Gastrocnemius medialis (tissue), 4 donors: ENCODE data around the gene SYNDIG1L. TPM values are rescaled to one million over a fixed set of nuclear protein-coding genes. Genes with fewer than 3 reads are reported as not detected.
"Not testable (repeated sequence)": the region's sequence is repeated elsewhere in the genome, so short reads cannot be mapped to it uniquely, and the experiment has no call there.

Source experiments
- ATAC-seq, 2 donors: fragments of 150-250 bp; one replicate each; pipeline ENCODE4 v1.9.1; 2016
- DNase-seq, 2 donors: peaks; one replicate each; pipeline ENCODE4 v3.0.0-alpha.2; 2019
- H3K27ac ChIP-seq, 4 donors: fragments of 200-600 bp; sonication (generic); 1 replicate in 1 of 4; 2 replicates in 3 of 4; pipeline ENCODE4 v1.5.1; 2016 to 2018; ENCODE audit warnings: mild to moderate bottlenecking in 2 of 4, moderate library complexity in 1 of 4
- H3K27me3 ChIP-seq, 3 donors: fragments of 200-600 bp; sonication (generic) in 2 of 3; 1 replicate in 1 of 3; 2 replicates in 2 of 3; pipeline versions ENCODE4 v1.5.1 to v1.6.0; 2016 to 2019; ENCODE audit warnings: mild to moderate bottlenecking in 1 of 3, moderate library complexity in 1 of 3
- H3K36me3 ChIP-seq, 2 donors: fragments of 200-600 bp; sonication (generic) in 1 of 2; one replicate each; pipeline ENCODE4 v1.5.1; 2017 to 2018
- H3K4me1 ChIP-seq, 2 donors: fragments of 200-600 bp; sonication (generic) in 1 of 2; one replicate each; pipeline ENCODE4 v1.5.1; 2016 to 2017; ENCODE audit warnings: mild to moderate bottlenecking in 2 of 2
- H3K4me3 ChIP-seq, 4 donors: fragments of 200-600 bp; sonication (generic) in 3 of 4; 1 replicate in 1 of 4; 2 replicates in 3 of 4; pipeline ENCODE4 v1.5.1; 2016 to 2019; ENCODE audit warnings: mild to moderate bottlenecking in 2 of 4
- H3K9me3 ChIP-seq, 3 donors: fragments of 200-600 bp; sonication (generic) in 2 of 3; 1 replicate in 1 of 3; 2 replicates in 2 of 3; pipeline ENCODE4 v1.5.1; 2016 to 2019
- CTCF ChIP-seq, 5 experiments: fragments of 450-650 bp in 3 of 5; fragments of 200-600 bp in 2 of 5; sonication (generic) in 2 of 5; IDR thresholded peaks in 4 of 5; conservative IDR thresholded peaks in 1 of 5; 1 replicate in 4 of 5; 2 replicates in 1 of 5; pipeline ENCODE4 v1.5.1; 2016 to 2019; ENCODE audit warnings: antibody characterized with exemption in 5 of 5, mild to moderate bottlenecking in 3 of 5, moderate library complexity in 3 of 5
- POLR2A ChIP-seq, 2 donors: fragments of 450-650 bp; IDR thresholded peaks; one replicate each; pipeline ENCODE4 v1.6.1; 2017; ENCODE audit warnings: antibody characterized with exemption in 2 of 2, mild to moderate bottlenecking in 2 of 2, moderate library complexity in 2 of 2
- in situ Hi-C, 4 donors: fragments of 200-750 bp; cut with MboI; loops; one replicate each; pipeline versions ENCODE4 v1.15.0 to v1.8.0; 2017; ENCODE audit warnings: low sequenced_read_pairs in 4 of 4
- intact Hi-C: fragments of 100-400 bp; cut with DNase I; formaldehyde crosslinking; loops from one replicate; pipeline ENCODE4 v1.15.1; 2023; ENCODE audit warnings: low total_unique reads
- total RNA-seq, 4 donors: library from RNA; depleted of rRNA; stranded (reverse); fragments of >200 nt; gene quantifications; one replicate each; pipeline versions ENCODE4 v1.1.0 to v1.2.3, GENCODE V29; 2016

The SYNDIG1L gene
- total RNA-seq, 4 donors from 2014 or later = not detected

- no peak for TF ChIP-seq CTCF (IDR thresholded peaks at IDR 0.05 in 4 of 5, conservative IDR thresholded peaks at IDR 0.05 in 1 of 5)
- no peak for TF ChIP-seq POLR2A (IDR thresholded peaks at IDR 0.05)
- ATAC-seq = no peak
- DNase-seq = no peak
- Histone ChIP-seq H3K27me3 (no peaks in the 10 kb centered on the region), H3K4me1 (no peaks in the 10 kb centered on the region), H3K36me3 (no peaks in the 10 kb centered on the region), H3K9me3 (no peaks in the 10 kb centered on the region), H3K4me3 (no peak overlapping the region), H3K27ac (no peak overlapping the region)
- in situ Hi-C loops (no loop called here), intact Hi-C loops (no loop called here)
Observed at GRCh38 chr14:74456684-74457564, 30.9 kb upstream of the SYNDIG1L start.

- intact Hi-C loops, H3K9me3 ChIP-seq, in situ Hi-C loops, ATAC-seq, H3K4me1 ChIP-seq, H3K4me3 ChIP-seq, DNase-seq, H3K27ac ChIP-seq, H3K27me3 ChIP-seq, H3K36me3 ChIP-seq: not testable (repeated sequence)
Observed at GRCh38 chr14:74454397-74454796, 28.4 kb upstream of the SYNDIG1L start.

GRCh38 chr14:74444866-74445265, 18.9 kb upstream of the SYNDIG1L start:
- no peaks in the 10 kb centered on the region for H3K9me3 ChIP-seq
- H3K27ac ChIP-seq = no peak overlapping the region
- H3K27me3 ChIP-seq = no peaks in the 10 kb centered on the region
- no peak overlapping the region for H3K4me3 ChIP-seq
- DNase-seq (no peak), ATAC-seq (no peak)
- intact Hi-C loops (no loop called here), in situ Hi-C loops (no loop called here)
- no peak for TF ChIP-seq POLR2A (IDR thresholded peaks at IDR 0.05)
- no peak for TF ChIP-seq CTCF (IDR thresholded peaks at IDR 0.05 in 4 of 5, conservative IDR thresholded peaks at IDR 0.05 in 1 of 5)
- H3K4me1 ChIP-seq = no peaks in the 10 kb centered on the region
- H3K36me3 ChIP-seq = no peaks in the 10 kb centered on the region

GRCh38 chr14:74442757-74443156, 16.7 kb upstream of the SYNDIG1L start:
- TF ChIP-seq CTCF (IDR thresholded peaks at IDR 0.05 in 4 of 5, conservative IDR thresholded peaks at IDR 0.05 in 1 of 5) (no peak), POLR2A (IDR thresholded peaks at IDR 0.05) (no peak)
- Histone ChIP-seq H3K27ac (no peak overlapping the region), H3K9me3 (no peaks in the 10 kb centered on the region), H3K4me1 (no peaks in the 10 kb centered on the region), H3K36me3 (no peaks in the 10 kb centered on the region), H3K27me3 (no peaks in the 10 kb centered on the region), H3K4me3 (no peak overlapping the region)
- intact Hi-C loops (no loop called here), in situ Hi-C loops (no loop called here)
- no peak for DNase-seq
- no peak for ATAC-seq

- Histone ChIP-seq H3K36me3 (no peaks in the 10 kb centered on the region), H3K9me3 (no peaks in the 10 kb centered on the region), H3K27me3 (no peaks in the 10 kb centered on the region), H3K4me3 (no peak overlapping the region), H3K27ac (no peak overlapping the region), H3K4me1 (no peaks in the 10 kb centered on the region)
- no peak for ATAC-seq
- TF ChIP-seq CTCF (IDR thresholded peaks at IDR 0.05 in 4 of 5, conservative IDR thresholded peaks at IDR 0.05 in 1 of 5) (no peak), POLR2A (IDR thresholded peaks at IDR 0.05) (no peak)
- DNase-seq = no peak
- intact Hi-C loops (no loop called here), in situ Hi-C loops (no loop called here)
Observed at GRCh38 chr14:74441113-74441512, 15.1 kb upstream of the SYNDIG1L start.
